Right lobe of liver (tissue), 6 donors: ENCODE results near the gene SLC1A3. TPM values are rescaled to one million over a fixed set of nuclear protein-coding genes. Genes with fewer than 3 reads are reported as not detected.

ENCODE experiments used
- ATAC-seq, 4 donors: fragments of 200-7000 bp; cut with Tn5 transposase; one replicate each; pipeline ENCODE4 v1.9.1; 2020; ENCODE audit warnings: mild to moderate bottlenecking in 4 of 4, moderate library complexity in 4 of 4
- DNase-seq, 3 donors: peaks; one replicate each; pipeline ENCODE4 v3.0.0-alpha.2; 2020
- H3K27ac ChIP-seq, 3 donors: fragments of 200-600 bp; one replicate each; pipeline ENCODE4 v1.8.0; 2022
- H3K27me3 ChIP-seq, 2 donors: fragments of 200-600 bp; one replicate each; pipeline ENCODE4 v1.8.0; 2022
- H3K36me3 ChIP-seq, 4 donors: fragments of 200-600 bp; sonication (generic) in 1 of 4; one replicate each; pipeline versions ENCODE4 v1.5.1 to v1.8.0; 2017 to 2022; ENCODE audit warnings: control low read depth in 1 of 4
- H3K4me1 ChIP-seq, 4 donors: fragments of 200-600 bp; sonication (generic) in 1 of 4; one replicate each; pipeline versions ENCODE4 v1.5.1 to v1.8.0; 2017 to 2022; ENCODE audit warnings: control low read depth in 1 of 4
- H3K4me3 ChIP-seq, 3 donors: fragments of 200-600 bp; one replicate each; pipeline ENCODE4 v1.8.0; 2022
- H3K9me3 ChIP-seq, 4 donors: fragments of 200-600 bp; sonication (generic) in 1 of 4; one replicate each; pipeline versions ENCODE4 v1.5.1 to v1.8.0; 2017 to 2022; ENCODE audit warnings: control low read depth in 1 of 4
- POLR2A ChIP-seq: fragments of 450-650 bp; IDR thresholded peaks from one replicate; pipeline ENCODE4 v1.6.1; 2017; ENCODE audit warnings: antibody characterized with exemption, mild to moderate bottlenecking
- WGBS: methylation state at CpG from one replicate; pipeline ENCODE4 v1.1.6; 2018; ENCODE audit warnings: low coverage, low lambda C conversion rate; ENCODE audit not compliant: insufficient coverage; ENCODE audit errors: missing lambda C conversion rate; 5-methylcytosine and 5-hydroxymethylcytosine counted together
- intact Hi-C, 2 donors: fragments of 100-400 bp; cut with DNase I; formaldehyde crosslinking; loops; one replicate each; pipeline versions ENCODE4 v1.11.2 to v1.14.1; 2022
- total RNA-seq, 6 experiments: library from RNA; depleted of rRNA in 2 of 6; stranded (reverse); fragments of >200 nt in 2 of 6; fragmentation: NEBNext Ultra II Directional in 3 of 6; extraction: Animal tissue kit (Norgen Biotek cat#: 25700) in 3 of 6; gene quantifications; one replicate each; pipeline versions ENCODE4 v1.1.0 to v1.2.4, GENCODE V29; 2016 to 2023
- TF ChIP-seq, protein P1 (sequence below), 4 donors: fragments of 200-600 bp in 3 of 4; fragments of 450-650 bp in 1 of 4; IDR thresholded peaks; one replicate each; pipeline versions ENCODE4 v1.5.1 to v1.8.0; 2016 to 2022; ENCODE audit warnings: antibody characterized with exemption in 4 of 4, mild to moderate bottlenecking in 2 of 4
- donor health status: DM: no; HTN: yes; CAD: no.
- donor health status: DM: no; HTN: no; CAD: no.
- donor health status: DM: no; HTN: no; CAD: no.
- donor health status: DM: no; HTN: yes; CAD: no.
- donor health status: DM: no; HTN: yes; CAD: no.

Gene SLC1A3
- total RNA-seq, 6 experiments from 2014 or later: 4.7 to 15.1 (median 6.1) TPM

DNA sequence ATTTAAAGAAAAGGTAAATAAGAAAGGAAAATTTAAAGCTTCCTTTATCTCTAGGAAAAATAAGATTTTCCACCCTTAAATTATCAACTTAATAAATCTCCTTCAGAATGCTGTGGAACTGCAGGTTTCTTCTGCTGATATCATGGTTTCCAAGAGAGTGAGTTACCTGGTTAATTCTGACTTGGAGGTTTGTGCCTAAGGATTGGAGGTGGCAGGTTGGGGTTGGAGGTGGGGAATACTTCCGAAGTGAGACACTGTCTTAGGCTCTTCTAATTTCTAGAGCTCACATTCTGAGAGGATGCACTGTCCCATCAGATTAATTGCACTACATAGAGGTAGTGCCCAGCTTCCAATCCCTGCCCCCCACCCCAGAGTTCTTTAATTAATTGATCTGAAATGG lies 31.1 kb downstream of the SLC1A3 start:
- 100% methylated on average over 1 of the region's 1 CpG for WGBS
- no peak for DNase-seq
- H3K4me3 ChIP-seq: no peak overlapping the region
- no peak for ATAC-seq
- intact Hi-C loops: no loop called here
- no peaks in the 10 kb centered on the region for H3K27me3 ChIP-seq
- no peaks in the 10 kb centered on the region for H3K9me3 ChIP-seq
- H3K4me1 ChIP-seq: no peaks in the 10 kb centered on the region
- TF ChIP-seq POLR2A: no peak
- TF ChIP-seq, protein P1, sequence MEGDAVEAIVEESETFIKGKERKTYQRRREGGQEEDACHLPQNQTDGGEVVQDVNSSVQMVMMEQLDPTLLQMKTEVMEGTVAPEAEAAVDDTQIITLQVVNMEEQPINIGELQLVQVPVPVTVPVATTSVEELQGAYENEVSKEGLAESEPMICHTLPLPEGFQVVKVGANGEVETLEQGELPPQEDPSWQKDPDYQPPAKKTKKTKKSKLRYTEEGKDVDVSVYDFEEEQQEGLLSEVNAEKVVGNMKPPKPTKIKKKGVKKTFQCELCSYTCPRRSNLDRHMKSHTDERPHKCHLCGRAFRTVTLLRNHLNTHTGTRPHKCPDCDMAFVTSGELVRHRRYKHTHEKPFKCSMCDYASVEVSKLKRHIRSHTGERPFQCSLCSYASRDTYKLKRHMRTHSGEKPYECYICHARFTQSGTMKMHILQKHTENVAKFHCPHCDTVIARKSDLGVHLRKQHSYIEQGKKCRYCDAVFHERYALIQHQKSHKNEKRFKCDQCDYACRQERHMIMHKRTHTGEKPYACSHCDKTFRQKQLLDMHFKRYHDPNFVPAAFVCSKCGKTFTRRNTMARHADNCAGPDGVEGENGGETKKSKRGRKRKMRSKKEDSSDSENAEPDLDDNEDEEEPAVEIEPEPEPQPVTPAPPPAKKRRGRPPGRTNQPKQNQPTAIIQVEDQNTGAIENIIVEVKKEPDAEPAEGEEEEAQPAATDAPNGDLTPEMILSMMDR (IDR thresholded peaks at IDR 0.05): no peak
- no peaks in the 10 kb centered on the region for H3K36me3 ChIP-seq
- H3K27ac ChIP-seq: no peak overlapping the region

DNA sequence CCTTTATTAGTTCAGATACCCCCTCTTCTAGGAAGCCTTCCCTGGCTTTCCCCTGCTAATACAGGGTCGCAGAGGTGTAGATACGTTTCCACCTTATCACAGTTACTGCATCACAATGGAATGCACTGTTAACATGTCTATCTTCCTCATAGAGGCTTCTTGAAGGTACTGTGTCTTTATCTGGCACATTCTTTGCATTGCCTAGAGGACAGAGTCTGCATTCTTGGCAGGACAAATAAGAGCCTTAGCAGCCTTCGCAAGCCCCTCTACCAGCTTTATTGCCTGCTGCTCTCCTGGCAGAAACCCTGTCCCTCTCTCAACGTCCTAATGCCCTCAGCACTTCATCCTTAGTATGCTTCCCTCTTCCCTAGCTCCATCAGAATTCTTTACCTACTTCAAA lies 31.6 kb downstream of the SLC1A3 start:
- no peak overlapping the region for H3K4me3 ChIP-seq
- no peak for ATAC-seq
- no peaks in the 10 kb centered on the region for H3K36me3 ChIP-seq
- H3K27me3 ChIP-seq: no peaks in the 10 kb centered on the region
- H3K9me3 ChIP-seq: no peaks in the 10 kb centered on the region
- DNase-seq: no peak
- WGBS: 27% methylated on average over 4 of the region's 4 CpGs
- H3K27ac ChIP-seq: no peak overlapping the region
- H3K4me1 ChIP-seq: no peaks in the 10 kb centered on the region
- intact Hi-C loops: no loop called here
- TF ChIP-seq, protein P1 (IDR thresholded peaks at IDR 0.05): no peak
- TF ChIP-seq POLR2A: no peak

DNA sequence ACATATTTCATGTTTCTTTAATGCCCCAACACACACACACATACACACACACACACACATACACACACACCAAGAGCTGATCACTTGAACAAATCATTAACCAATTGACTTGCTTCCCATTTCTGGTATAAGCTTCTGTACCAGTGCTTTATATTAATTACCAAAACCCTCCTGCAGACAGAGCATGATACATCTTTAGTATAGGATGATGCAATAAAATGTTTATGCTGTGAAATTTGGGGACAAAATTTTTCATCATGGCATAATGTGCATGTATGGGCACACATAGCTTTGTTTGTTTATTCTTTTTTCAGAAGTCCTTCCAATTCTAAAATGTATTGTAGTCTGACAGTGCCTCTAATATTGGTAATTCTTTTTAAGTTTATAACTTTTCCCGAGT lies 34.5 kb downstream of the SLC1A3 start:
- no peak overlapping the region for H3K4me3 ChIP-seq
- DNase-seq: no peak
- WGBS: 56% methylated on average over 1 of the region's 1 CpG
- no peaks in the 10 kb centered on the region for H3K36me3 ChIP-seq
- H3K27ac ChIP-seq: no peak overlapping the region
- no peak for TF ChIP-seq POLR2A
- TF ChIP-seq, protein P1 (IDR thresholded peaks at IDR 0.05): no peak
- H3K9me3 ChIP-seq: no peaks in the 10 kb centered on the region
- H3K4me1 ChIP-seq: no peaks in the 10 kb centered on the region
- no peaks in the 10 kb centered on the region for H3K27me3 ChIP-seq
- no peak for ATAC-seq
- intact Hi-C loops: no loop called here

DNA sequence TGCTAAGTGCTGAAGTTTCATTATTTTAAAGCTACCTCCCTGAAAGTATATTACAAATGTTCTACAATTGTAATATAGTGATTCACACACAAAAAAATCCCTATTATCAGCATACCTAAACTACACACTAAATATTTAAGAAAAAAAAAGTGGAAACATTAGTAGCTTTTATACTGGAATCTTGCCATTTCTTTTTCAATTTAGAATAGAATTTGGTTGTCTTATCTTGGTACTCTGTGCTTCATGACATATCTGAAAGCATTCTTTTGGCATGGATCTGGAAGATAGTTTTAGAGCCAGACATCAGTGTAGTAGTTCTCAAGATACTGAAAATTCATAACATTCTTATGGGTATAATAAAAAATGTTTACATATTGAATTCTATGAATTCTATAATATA lies 35.0 kb downstream of the SLC1A3 start:
- H3K27me3 ChIP-seq: no peaks in the 10 kb centered on the region
- TF ChIP-seq, protein P1 (IDR thresholded peaks at IDR 0.05): no peak
- no peak for TF ChIP-seq POLR2A
- no peaks in the 10 kb centered on the region for H3K9me3 ChIP-seq
- ATAC-seq: no peak
- no peaks in the 10 kb centered on the region for H3K36me3 ChIP-seq
- no peaks in the 10 kb centered on the region for H3K4me1 ChIP-seq
- H3K4me3 ChIP-seq: no peak overlapping the region
- no peak overlapping the region for H3K27ac ChIP-seq
- DNase-seq: no peak
- intact Hi-C loops: no loop called here

DNA sequence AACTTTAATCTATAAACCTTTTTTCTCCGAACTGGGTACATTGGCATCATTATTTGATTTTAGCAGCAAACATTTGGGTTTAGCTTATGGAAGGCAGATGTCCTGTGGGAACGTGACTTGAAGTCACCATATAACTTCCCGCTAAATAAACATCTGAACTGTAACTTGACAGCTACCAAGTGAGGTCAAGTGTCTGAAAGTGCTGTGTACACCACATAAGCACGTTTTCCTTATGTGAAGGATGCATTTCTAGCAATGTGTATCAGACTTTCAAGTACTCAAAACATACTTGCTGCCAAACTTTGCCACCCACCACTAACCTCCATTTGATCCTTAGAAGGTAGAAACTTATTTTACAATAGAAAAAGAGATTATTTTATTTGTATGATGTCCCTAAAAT lies 35.7 kb downstream of the SLC1A3 start:
- ATAC-seq (no peak), DNase-seq (no peak)
- H3K36me3 ChIP-seq: no peaks in the 10 kb centered on the region
- TF ChIP-seq, protein P1 (IDR thresholded peaks at IDR 0.05): no peak
- no peak for TF ChIP-seq POLR2A
- intact Hi-C loops: no loop called here
- no peaks in the 10 kb centered on the region for H3K4me1 ChIP-seq
- H3K27ac ChIP-seq: no peak overlapping the region
- no peaks in the 10 kb centered on the region for H3K9me3 ChIP-seq
- WGBS: 60% methylated on average over 4 of the region's 4 CpGs
- H3K4me3 ChIP-seq: no peak overlapping the region
- H3K27me3 ChIP-seq: no peaks in the 10 kb centered on the region
